GM19324 (cell line): ENCODE measurements around the gene AMBRA1.
"Not testable (repeated sequence)": the region's sequence is repeated elsewhere in the genome, so short reads cannot be mapped to it uniquely, and the experiment has no call there.

ENCODE experiments used
- ATAC-seq: cut with Tn5 transposase; IDR thresholded peaks from one replicate; pipeline ENCODE4 v1.9.1; 2021; ENCODE audit warnings: mild to moderate bottlenecking, moderate library complexity; ENCODE audit not compliant: unreplicated experiment, low FRiP score

AMBRA1 gene

DNA sequence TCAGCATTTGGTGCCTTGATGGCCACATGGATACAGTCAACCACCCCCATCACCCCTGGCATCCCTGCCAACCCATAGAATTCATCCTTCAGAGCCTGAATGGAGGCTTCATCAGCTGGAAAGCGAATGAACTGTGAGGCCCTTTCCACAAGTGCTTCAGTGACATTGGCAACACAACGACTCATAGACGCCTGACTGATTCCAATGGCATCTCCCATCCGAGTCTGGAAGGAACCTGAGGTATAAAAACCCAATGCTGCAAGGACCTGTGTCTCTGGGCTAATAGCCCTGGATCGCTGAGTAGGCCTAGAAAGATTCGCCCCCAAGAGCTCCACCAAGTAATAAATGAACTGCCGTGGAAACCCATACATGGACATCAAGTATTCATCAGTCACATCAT, 21.9 kb upstream of the AMBRA1 start:
- no peak for ATAC-seq

DNA sequence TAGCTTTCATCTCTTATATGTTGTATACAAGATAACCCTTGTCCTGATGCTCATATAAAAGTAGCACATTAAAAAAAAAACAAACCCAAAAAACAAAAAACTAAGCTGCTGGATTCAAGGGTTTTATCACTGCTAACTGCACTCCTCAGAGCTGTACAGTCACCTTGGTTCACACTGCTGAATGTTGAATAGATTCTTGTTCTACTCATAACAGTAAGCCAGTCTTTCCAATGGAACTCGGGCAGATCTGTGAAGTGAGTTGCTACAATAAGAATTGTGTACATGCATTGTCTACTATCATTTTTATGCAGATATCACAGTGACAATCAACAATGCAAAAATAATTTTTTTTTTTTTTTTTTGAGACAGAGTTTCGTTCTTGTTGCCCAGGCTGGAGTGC, 18.5 kb upstream of the AMBRA1 start:
- ATAC-seq = no peak

DNA sequence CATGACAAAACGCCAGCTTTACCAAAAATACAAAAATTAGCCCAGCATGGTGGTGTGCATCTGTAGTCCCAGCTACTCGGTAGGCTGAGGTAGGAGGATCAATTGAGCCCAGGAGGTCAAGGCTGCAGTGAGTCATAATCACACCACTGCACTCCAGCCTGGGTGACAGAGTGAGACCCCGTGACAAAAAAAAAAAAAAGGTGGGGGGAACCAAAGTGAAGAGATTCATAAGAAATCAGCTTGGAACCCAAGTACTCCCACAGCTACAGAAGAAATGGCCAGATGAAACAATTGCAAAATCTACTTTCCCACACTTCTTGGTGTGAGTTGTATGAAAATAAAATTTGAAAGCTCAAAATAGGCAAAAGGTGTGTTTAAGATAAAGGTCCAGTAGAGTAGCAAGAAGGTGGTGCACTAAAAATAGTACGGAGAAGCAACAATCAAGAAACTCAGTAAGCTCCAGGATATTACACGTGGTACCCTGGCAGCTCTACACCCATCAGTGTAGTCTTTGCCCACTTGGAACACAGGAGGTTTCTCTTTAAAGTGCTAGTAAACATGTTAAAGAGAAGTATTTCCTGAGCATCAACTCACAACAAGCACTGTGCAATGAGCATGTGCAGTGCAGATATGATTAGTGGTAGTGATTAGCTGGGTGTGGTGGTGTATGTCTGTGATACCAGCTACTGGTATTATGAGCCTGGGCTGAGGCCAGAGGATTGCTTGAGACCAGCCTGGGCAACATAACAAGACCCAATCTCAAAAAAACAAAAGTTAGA, 17.9 kb upstream of the AMBRA1 start:
- ATAC-seq = no peak

DNA sequence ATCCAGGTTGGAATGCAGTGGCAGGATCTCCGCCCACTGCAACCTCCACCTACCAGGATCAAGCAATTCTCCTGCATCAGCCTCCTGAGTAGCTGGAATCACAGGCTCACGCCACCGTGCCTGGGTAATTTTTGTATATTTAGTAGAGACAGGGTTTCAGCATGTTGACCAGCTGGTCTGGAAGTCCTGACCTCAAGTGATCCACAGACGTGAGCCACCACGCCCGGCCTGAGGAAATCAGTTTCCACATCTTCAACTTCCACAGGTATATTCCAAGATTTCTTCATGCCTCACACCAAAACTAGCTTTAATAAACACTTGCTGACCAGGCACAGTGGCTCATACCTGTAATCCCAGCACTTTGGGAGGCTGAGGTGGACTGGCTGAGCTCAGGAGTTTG, 15.6 kb upstream of the AMBRA1 start:
- ATAC-seq = no peak

DNA sequence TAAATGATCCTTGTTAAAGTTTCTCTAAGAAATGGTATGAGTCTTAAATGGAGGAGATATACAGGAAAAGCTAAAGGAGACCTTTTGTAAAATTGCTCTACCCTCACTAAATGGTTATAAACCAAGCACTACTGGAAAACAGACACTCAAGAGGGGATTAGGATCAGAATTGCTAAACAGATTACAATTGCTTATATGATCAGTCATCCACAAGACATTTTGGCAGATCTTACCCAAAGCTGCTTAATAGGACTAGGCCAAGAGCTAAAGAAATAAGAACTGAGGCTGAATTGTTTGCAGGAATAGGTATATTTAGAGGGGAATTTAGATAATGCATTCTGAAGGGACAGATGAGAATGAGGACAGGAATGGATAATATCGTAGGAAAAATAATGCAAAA, 13.7 kb upstream of the AMBRA1 start:
- ATAC-seq = no peak

DNA sequence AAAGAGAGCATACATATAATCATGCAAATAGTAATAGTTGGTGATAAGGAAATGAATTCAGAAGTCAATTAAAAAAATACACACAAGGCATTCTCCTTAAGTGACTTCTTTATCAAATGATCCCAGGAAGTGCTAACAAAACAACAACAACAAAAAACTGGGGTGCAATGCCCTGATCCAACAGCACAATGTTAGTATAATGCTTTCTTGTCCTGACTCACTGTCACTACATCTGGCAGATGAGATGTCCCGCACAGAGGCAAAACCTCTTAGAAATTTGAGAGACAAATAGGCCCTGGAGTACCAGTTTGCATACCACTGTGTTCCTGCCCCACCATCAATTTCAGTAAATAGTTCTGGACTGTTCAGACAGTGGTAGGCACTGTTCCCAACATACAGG, 11.0 kb upstream of the AMBRA1 start:
- ATAC-seq = no peak

DNA sequence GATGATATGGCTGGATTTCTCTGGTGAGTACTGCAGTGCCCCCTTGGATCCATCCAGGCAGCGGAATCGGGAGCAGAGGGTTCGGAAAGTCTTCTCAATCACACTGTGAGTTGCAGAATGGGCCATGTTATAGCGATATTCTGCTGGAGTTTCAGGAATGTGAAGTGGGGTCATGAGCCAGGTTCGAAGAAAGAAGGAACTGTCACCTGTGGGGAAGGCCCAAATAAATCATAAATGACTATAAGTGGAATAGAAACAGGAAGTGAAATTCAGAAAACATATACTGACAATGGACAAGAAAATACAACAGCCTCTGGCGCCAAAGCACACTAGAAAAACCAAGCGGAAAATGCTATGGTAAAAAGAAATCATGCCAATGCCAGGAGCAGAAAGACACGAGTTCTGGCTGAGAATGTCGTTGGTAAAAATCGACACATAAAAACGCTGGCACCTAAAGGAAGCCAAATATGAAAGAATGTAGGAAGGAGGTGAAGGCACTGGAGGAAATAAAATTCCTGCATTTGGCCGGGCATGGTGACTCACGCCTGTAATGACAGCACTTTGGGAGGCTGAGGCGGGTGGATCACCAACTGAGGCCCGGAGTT, 10.0 kb upstream of the AMBRA1 start:
- ATAC-seq = no peak

DNA sequence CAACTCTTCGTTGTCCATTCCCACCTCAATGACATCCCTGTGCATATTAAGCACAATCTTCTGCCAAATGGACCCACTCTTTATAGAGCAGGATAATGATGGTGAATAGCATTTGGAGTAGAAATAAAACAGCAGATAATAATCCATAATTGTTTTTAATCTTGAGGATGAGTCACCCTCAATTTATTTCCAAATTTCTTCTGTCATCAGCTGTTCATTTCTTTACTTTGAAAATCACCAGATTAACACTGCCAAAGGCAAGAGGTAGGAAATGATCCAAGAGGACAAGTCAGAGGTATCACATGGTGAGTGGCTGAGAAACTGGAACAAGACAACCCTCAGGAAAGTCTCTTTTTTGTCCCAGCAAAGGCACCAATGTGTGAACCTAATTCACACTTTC, 7.3 kb upstream of the AMBRA1 start:
- no peak for ATAC-seq

DNA sequence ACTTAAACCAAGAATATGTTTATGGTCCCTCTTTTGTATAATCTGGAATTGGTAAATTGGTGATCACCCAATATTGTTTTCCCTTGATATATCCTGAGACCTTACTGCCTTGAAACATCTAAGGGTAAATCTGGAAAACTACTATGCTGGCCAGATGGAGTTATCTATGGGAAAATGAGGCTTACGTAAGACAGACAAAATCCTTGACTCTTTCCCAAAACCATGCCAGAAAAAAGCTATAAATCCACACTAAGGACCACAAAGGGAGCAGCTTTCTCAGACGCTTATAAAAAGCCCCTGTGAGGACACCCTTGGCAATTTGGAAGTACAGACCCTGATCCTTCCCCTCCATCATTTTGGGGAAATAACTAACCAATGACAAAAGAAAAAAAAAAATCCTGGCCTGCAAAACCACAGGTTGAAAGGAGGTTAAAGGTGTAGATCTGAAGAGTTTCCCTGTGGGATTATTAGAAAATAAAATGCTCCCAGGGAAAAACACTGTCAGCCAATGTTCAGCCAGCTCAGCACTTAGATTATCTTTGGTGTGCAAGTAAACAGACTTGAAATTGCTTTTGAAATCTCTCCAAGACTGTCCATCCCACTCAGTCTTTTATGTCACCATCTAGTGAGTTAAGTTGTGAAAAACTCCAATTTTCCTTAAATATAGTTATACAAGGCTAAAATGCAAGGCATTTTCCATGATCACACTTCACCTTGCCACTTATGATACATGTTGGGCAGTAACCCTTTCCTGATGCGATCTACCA, 6.6 kb upstream of the AMBRA1 start:
- ATAC-seq = no peak

DNA sequence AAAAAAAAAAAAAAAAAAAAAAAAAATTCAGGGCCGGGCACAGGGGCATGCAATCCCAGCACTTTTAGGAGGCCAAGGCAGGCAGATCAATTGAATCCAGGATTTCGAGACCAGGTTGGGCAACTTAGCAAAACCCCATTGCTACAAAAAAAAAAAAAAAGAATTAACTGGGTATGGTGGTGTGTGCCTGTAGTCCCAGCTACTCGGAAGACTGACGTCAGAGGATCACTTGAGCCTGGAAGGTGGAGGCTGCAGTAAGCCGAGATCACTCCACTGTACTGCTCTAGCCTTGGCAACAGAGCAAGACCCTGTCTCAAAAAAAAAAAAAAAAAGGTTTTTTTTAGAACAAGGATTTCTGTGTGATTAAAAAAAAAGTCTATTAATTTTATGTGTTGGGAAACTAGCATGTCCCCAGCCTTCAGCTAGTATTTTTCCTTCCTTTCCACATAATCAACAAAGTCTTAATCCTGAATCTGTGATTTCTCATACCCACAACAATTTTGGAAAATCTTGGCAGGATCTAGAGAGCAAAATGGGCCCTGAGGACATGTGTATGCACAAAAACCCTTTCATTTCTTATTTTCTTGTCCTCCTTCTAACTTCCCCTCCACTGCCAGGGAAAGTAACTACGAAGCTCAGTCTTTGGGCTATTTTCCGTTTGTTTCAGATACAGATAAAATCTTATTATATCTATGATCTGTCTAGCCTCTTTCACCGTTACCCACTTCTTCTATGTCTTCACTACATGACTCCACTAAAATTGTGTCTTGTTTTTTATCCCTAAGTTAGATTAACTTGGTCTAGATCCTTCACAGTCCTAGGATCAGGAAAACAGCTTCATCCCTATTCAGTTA, 5.7 kb upstream of the AMBRA1 start:
- ATAC-seq = no peak

DNA sequence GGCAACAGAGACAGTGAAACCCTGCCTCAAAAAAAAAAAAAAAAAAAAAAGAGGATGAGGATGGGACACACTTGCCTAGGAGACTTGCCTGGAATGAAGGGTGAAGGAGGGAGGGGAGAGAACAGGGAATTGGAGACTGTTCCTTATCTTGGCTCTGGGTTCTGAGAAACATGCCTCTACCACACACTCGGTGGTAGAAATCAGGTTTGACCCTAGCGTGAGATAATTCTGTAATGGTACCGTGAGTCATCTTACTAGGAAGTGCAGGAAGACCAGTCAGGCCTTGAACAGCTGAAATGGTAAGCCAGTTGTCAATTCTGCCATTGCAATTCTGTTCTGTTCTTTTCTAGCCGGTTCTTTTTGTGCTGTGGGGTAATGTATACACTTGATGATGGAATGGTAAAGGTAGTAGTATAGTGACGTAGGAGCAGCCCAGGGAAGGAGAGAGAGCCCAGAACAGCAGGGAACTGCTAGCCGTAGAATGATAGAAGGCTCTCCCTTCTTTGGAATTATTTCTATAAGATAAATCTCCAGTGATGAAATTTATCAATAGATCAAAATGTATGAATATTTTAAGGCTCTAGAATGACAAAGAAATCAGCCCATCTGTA, 3.9 kb upstream of the AMBRA1 start:
- no peak for ATAC-seq

DNA sequence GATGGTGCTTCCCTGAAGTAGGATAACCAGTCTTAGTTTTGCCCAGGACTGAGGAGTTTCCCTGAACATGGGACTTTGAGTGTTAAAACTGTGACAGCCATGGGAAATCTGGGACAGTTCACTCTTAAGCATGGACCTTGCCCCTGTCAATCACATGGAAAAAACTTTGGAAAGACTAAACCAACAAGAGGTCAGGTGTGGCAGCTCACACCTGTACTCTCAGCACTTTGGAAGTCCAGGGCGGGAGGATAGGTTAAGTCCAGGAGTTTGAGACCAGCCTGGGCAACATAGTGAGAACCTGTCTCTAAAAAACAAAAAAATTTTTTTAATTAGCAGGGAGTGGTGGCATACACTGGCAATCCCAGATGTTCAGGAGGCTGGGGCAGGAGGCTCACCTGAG, 3.3 kb upstream of the AMBRA1 start:
- no peak for ATAC-seq

DNA sequence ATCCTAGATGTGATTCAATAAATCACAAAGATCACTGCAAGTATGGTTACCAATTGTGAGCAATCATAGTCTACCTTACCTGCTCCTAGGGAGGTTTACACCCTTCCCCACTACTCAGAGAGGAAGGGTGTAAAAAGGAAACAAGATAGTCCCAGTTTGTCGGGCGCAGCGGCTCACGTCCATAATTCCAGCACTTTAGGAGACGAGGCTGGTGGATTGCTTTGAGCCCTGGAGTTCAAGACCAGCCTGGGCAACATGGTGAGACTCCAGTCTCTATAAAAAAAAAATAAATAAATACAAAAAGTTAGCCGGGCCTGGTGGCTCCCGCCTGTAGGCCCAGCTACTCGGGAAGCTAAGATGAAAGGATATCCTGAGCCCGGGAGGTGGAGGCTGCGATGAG, 962 bp upstream of the AMBRA1 start:
- ATAC-seq = no peak

DNA sequence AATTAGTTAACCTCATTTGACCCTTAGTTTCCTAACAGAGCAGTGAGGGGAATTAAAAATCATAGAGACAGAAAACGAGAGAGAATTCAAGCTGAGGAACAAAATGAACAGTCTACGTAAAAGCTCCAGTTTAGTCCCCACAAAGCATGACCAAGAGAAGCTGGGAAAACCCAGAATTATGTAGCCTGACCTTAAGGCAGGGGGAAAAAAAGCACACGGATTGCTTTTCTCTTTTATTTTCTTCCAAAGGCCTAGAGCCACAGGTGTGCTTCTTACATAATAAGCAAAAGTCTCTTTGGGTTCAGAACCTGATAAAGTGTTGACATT, 514 bp upstream of the AMBRA1 start:
- ATAC-seq = no peak

DNA sequence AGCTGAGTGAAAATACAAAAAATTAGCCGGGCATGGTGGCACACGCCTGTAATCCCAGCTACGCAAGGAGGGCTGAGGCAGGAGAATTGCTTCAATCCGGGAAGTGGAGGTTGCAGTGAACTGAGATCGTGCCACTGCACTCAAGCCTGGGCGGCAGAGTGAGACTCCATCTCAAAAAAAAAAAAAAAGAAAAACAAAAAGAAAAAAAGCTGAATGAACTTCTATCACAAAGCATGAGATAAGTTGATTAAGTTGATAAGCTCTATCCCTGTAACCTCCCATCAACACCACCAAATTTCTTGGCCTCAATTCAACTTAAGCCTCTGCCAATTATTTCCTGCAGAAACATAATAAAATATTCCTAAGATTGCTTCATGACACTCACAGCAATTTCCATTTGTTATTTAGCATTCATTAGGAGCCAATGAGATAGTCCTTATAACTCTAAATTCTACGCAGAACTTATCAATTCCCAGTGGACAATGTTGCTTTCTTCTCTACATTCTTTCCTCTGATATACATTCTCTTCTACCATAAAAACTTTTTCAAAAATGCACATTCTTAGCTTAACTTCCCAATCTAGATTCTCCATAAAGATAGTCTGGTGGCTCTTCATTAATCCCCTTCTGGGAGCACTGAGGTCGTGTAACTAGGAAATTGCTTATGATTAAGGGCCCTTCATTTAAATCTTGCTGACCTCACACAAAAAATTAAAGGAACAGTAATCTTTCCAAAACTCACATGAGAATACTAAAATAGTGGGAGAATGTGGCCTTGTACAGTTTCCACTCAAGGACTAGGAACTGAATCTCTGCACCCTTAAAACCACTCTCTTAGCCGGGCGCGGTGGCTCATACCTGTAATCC, 2.9 kb downstream of the AMBRA1 start:
- no peak for ATAC-seq

DNA sequence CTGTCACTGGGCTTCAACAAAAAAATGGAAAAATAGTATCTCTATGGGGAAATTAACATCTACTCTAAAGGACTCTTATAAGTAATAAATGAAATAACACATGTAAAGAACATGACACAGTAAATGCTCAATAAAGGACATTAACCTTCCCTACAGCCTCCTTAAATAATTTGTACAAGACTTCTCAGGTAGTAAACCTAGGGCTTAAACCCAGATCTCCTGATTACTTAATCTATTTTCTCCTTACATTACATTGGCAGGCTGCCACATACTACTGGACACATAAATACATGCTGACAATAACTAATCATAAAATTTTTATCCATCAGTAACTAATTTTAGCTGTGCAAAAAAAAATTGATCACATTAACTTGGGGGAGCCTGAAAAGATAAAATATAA, 4.9 kb downstream of the AMBRA1 start:
- no peak for ATAC-seq

DNA sequence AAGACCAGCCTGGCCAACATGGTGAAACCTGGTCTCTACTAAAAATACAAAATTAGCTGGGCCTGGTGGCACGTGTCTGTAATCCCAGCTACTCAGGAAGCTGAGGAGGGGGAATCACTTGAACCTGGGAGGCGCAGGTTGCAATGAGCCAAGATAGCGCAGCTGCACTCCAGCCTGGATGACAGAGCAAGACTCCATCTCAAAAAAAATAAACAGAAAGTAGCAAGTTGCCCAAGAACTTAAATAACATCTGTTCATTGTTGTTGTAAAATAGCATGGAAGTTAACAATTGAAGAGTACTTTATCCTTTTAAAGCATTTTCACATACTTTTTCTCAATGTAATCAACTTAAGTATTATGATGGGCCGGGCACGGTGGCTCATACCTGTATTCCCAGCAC, 5.7 kb downstream of the AMBRA1 start:
- ATAC-seq = no peak

DNA sequence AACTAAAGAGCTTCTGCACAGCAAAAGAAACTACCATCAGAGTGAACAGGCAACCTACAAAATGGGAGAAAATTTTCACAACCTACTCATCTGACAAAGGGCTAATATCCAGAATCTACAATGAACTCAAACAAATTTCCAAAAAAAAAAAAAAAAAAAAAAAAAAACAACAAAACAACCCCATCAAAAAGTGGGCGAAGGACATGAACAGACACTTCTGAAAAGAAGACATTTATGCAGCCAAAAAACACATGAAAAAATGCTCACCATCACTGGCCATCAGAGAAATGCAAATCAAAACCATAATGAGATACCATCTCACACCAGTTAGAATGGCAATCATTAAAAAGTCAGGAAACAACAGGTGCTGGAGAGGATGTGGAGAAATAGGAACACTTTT, 10.3 kb downstream of the AMBRA1 start:
- ATAC-seq = not testable (repeated sequence)

DNA sequence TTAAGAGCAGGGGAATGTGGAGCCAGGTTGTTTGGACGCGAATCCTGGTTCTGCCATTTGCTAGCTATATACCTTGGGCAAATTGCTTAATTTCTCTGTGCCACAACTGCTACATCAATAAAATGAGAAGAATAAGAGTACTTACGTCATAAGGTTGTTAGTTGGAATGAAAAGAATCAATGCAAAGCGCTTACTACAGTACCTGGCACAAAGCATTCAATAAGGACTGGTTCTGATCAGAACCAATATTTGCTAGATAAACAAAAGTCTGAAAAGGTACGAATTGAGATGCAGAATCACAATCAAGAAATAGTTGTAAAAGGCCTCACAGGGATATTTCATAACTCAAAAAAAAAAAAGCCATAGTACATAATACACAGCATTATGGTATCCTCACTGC, 11.2 kb downstream of the AMBRA1 start:
- ATAC-seq = no peak

DNA sequence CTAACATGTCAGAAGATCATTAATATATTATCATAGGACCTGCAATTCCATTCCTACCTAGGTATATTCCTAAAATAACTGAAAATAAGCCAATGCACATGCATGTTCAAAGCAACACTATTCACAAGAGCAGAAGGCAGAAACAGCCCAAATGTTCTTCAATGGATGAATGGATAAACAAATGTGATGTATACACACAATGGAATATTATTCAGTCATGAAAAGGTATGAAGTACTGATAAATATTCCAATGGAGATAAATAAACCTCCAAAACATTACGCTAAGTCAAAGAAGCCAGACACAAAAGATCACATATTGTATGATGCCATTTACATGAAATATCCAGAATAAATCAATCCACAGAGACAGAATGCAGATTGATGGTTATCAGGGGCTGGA, 16.8 kb downstream of the AMBRA1 start:
- ATAC-seq = no peak
